NCI-H446 (cell line): Measurements from ENCODE around the gene WDR82.

Source experiments
- DNase-seq, 2 experiments: peaks; one replicate each; lab custom pipeline; 2025; lab: John Stamatoyannopoulos, UW

Gene WDR82

DNA sequence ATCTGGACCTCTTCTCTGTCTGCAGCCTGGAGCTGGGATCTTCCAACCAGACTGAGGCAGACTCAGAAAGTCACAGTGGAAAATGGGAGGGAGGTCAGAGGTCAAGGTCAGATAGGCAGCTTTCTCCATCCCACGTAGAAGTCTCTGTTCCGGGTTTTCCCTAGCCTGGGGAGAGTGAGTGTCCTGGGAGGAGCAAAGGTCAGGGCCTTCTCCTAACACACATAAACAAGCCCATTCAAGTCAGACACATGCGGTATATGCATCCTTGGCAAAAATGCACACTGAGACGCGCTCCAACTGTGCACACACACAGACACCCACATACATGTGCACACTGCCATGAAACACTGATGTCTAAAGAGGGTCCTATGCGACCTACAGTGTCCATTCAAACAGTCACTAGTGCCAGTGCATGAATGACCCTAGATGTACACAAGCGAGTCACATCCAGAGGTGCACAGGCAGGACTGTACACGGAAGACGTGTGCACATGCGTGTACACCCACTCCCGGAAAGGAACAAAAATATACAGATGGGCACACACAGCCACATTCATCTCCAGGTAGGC lies 40.2 kb downstream of the WDR82 start:
- peak in 1 of 2 experiments; percentile 50 for DNase-seq

DNA sequence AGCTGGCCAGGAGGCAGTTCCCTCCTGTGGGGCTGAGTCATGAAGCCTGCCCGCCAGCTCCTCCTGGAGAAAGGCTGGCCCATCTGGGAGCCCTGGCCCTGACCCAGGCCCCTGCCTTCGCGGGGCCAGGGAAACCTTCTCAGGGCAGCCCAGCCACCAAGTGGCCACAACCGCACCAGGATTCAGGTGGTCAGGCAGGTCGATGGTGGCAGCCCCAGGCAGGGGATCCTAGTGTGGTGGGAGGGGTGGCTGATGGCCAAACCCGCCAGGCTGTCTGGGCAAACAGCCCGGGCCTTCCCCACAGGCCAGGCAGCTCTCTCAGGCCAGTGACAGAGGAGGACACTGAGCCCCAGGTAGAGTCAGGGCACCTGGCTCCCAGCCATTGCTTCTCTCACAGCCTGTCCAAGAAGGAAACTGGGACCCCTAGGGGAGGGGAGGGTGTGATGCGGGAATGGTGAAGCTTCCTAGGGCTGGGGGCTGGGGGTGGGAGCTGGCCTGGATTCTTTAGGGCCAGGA lies 40.7 kb downstream of the WDR82 start:
- DNase-seq, result peak; percentile 54 to 81

DNA sequence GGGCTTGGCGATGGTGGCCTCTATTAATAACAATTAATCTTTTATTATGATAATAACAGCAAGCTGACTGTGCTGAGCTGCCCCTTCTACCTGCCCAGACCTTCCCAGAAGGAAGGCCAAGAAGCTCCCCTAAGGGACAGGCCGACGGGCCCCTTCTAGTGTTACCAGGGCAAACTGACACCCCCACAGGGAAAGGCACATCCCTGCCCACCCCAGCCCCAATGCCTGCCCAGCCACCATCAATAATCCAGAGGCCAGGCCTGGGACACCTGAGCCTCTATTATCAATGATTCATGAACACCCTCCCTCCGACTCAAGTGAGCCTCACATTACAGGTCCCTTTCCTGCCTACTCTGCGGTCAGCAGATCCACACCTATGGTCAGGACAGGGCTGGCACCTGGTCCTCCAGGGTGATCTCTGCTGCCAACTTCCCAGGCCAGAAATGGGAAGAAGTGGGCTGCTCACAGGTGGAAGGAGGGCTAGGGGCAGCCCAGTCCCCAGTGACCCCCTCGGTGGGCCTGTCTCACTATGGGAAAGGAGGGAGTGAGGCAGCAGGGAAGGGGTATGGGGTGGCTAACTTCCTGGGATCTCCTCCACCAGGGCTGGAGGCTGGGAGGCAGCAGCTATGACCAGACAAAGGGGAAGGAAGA lies 41.3 kb downstream of the WDR82 start:
- no peak for DNase-seq

GRCh38 chr3:52236424-52236886 lies 42.0 kb downstream of the WDR82 start:
- DNase-seq, result no peak

DNA sequence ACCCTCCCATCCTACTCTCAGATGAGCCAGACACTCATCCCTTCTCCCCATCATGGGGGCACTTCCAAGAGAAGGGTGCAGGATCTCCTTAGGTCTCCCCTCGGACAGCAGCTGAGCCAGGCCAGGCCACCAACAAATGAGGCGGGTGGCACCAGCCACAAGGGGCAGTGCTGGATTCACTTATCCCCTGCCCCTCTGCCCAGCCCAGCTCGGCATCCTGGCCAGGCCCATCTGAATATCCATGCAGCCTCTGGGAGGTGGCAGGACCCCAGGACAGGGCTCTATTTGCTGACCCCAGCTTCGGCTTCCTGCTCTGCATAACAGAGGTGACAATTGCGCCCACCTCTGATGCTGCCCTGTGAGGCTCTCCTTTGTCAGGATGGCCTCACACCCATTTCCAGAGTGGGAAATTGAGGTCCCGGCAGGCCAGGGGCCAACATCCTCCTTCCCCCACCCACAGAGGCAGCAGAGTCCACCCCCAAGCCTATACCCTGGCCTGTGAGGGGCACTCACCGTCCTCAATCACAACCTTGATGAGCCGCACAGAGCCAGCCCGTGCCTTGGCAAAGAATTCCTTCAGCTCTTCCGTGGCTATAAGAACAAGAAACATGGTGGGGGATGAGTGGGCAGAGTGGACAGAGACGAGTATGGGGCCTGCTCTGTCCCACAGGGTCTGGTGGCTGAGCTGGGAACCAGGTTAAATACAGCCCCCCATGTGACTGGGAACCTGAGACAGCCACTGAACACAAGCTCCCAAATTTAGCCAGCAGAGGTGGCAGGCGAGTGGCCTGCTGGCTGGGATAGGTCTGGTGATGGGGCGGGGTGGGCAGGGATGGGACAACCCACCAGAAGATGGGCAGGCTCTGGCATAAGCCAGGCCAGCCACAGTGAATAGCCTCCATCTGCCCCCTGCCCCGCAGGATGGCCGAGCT lies 43.7 kb downstream of the WDR82 start:
- DNase-seq, result no peak

DNA sequence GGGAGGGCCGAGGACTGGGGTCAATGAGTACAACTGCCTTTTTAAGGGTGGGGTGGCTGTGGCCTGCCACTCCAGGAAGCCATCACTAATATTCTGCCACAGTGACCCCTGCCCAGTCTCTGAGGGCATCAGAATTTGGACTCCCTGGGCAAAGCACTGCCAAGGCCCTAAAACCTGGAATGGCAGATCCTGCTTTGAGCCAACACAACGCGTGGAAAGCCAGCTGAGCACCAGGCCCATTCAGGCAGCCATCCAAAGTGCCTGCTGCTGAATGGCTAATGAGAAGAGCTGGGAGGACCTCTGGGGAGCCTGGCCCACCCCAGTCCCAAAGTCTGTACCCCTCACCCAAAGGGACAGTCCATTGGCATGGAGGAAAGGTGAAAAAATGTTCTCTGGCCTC lies 44.5 kb downstream of the WDR82 start:
- DNase-seq, result peak; percentile 19 to 67

DNA sequence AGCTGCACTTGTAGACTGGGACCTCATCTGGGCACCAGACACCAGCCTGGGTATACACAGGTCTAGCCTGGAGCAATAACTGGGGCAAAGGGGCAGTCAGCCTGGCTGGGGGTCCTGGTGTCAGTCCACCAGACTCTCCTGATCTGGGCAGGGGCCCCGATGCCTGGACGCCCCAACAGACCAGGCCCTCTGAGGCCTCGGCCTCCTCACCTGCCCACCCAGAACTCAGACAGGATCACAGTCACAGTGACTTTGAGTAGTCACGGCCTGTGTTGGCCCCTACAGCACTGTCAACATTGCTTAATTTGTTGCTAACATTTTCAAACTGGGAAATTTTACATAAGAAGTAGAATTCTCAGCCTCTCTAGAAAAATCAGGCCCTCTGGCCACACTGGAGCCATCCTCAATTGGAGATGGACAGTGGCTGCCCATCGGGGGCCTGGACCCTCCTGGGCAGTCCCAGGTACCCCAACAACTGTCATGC lies 45.3 kb downstream of the WDR82 start:
- no peak for DNase-seq

GRCh38 chr3:52232279-52233107 lies 46.0 kb downstream of the WDR82 start:
- DNase-seq, result no peak

GRCh38 chr3:52231502-52232278 lies 46.8 kb downstream of the WDR82 start:
- DNase-seq, result peak in 1 of 2 experiments; percentile 43

- DNase-seq, result no peak
Measured at GRCh38 chr3:52230889-52231499, 47.5 kb downstream of the WDR82 start.

GRCh38 chr3:52230461-52230860 lies 48.0 kb downstream of the WDR82 start:
- no peak for DNase-seq

- DNase-seq, result no peak
Measured at GRCh38 chr3:52229656-52230055, 48.8 kb downstream of the WDR82 start.

GRCh38 chr3:52228751-52229291 lies 49.6 kb downstream of the WDR82 start:
- DNase-seq, result no peak

GRCh38 chr3:52228266-52228665 lies 50.2 kb downstream of the WDR82 start:
- DNase-seq, result no peak

- DNase-seq, result no peak
Measured at GRCh38 chr3:52227766-52228165, 50.7 kb downstream of the WDR82 start.

GRCh38 chr3:52227117-52227516 lies 51.3 kb downstream of the WDR82 start:
- DNase-seq, result no peak

DNA sequence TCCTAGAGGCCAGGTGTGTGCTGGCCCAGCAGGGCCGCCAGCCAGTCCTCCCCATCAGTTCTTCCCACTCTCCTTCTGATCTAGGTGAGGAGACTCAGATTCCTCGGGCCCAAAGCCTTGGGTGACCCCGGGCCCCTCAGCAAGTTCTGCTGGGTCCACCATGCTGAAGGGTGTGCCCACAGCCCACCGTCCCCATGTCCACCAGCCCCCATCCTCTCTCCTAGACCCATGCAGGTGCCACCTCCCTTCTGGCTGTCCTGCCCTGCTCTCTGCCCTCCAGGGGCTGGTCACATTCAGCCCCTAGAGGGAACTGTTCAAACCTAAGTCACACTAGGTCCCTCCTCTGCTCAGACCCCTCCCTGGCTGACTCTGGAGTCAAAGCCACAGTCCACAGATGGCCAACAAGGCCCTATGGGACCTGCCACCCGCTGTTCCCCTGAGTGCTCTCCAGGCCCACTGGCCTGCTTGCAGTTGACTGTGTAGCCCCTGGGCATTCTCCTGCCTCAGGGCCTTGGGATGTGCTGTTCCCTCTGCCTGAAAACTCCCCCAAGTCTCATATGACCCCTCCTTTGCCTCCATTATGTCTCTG lies 52.1 kb downstream of the WDR82 start:
- no peak for DNase-seq

- DNase-seq, result no peak
Measured at GRCh38 chr3:52225452-52226228, 52.8 kb downstream of the WDR82 start, which contains the start of gene TLR9. TSS of gene TLR9 (minus strand) at chr3:52225645. CDS start at chr3:52225529, 116 bp downstream.
